H9 (cell line): ENCODE data around the gene TNNT1. TPM values are rescaled to one million over a fixed set of nuclear protein-coding genes. Genes with fewer than 3 reads are reported as not detected.

ENCODE experiments used
- DNase-seq: peaks from one replicate; pipeline ENCODE4 v3.0.0-alpha.2; 2017
- H2AFZ ChIP-seq: one replicate; pipeline ENCODE4 v1.6.1; 2013; ENCODE audit warnings: mild to moderate bottlenecking, low read length, control low read depth, moderate library complexity
- H2AK5ac ChIP-seq: 2 replicates; pipeline ENCODE4 v1.6.1; 2013; ENCODE audit warnings: low read length, control low read depth, mixed read lengths; ENCODE audit not compliant: insufficient read length
- H2BK120ac ChIP-seq: one replicate; pipeline ENCODE4 v1.6.1; 2013; ENCODE audit warnings: low read depth, mild to moderate bottlenecking, low read length, control low read depth, inconsistent platforms; ENCODE audit not compliant: poor library complexity, severe bottlenecking
- H2BK12ac ChIP-seq: 2 replicates; pipeline ENCODE4 v1.6.1; 2013; ENCODE audit warnings: low read length, control low read depth, mixed read lengths, low read depth; ENCODE audit not compliant: insufficient read length
- H2BK15ac ChIP-seq: 2 replicates; pipeline ENCODE4 v1.6.1; 2013; ENCODE audit warnings: low read depth, low read length, control low read depth
- H2BK20ac ChIP-seq: one replicate; pipeline ENCODE4 v1.6.1; 2013; ENCODE audit warnings: low read depth, mild to moderate bottlenecking, low read length, control low read depth, inconsistent platforms; ENCODE audit not compliant: poor library complexity, severe bottlenecking
- H2BK5ac ChIP-seq: 2 replicates; pipeline ENCODE4 v1.6.1; 2013; ENCODE audit warnings: low read length, control low read depth, mixed read lengths; ENCODE audit not compliant: insufficient read length
- H3K14ac ChIP-seq: 2 replicates; pipeline ENCODE4 v1.6.1; 2013; ENCODE audit warnings: low read length, control low read depth; ENCODE audit not compliant: insufficient read depth
- H3K18ac ChIP-seq: 2 replicates; pipeline ENCODE4 v1.6.1; 2013; ENCODE audit warnings: low read depth, mild to moderate bottlenecking, mixed read lengths, low read length, control low read depth; ENCODE audit not compliant: insufficient read length
- H3K23ac ChIP-seq: 2 replicates; pipeline ENCODE4 v1.6.1; 2013; ENCODE audit warnings: low read length, control low read depth, mixed read lengths, low read depth; ENCODE audit not compliant: insufficient read length
- H3K23me2 ChIP-seq: 2 replicates; pipeline ENCODE4 v1.6.1; 2013; ENCODE audit warnings: low read depth, mild to moderate bottlenecking, mixed read lengths, low read length, control low read depth; ENCODE audit not compliant: insufficient read length, poor library complexity, severe bottlenecking
- H3K27ac ChIP-seq: 2 replicates; pipeline ENCODE4 v1.5.1; 2013; ENCODE audit warnings: low read length, control low read depth, mixed read lengths, low read depth; ENCODE audit not compliant: insufficient read length
- H3K27me3 ChIP-seq: 2 replicates; pipeline ENCODE4 v1.6.1; 2013; ENCODE audit warnings: low read length, control low read depth, inconsistent platforms; ENCODE audit not compliant: insufficient read depth
- H3K4ac ChIP-seq: 2 replicates; pipeline ENCODE4 v1.6.1; 2013; ENCODE audit warnings: low read depth, mild to moderate bottlenecking, control low read depth, inconsistent platforms, low read length, moderate library complexity
- H3K4me1 ChIP-seq: 2 replicates; pipeline ENCODE4 v1.6.1; 2013; ENCODE audit warnings: low read length, control low read depth, inconsistent platforms; ENCODE audit not compliant: insufficient read depth
- H3K4me2 ChIP-seq: 2 replicates; pipeline ENCODE4 v1.6.1; 2013; ENCODE audit warnings: low read length, control low read depth, mixed read lengths; ENCODE audit not compliant: insufficient read length, insufficient read depth
- H3K56ac ChIP-seq: 2 replicates; pipeline ENCODE4 v1.6.1; 2013; ENCODE audit warnings: low read depth, mild to moderate bottlenecking, mixed read lengths, low read length, control low read depth; ENCODE audit not compliant: insufficient read length
- H3K79me1 ChIP-seq: 2 replicates; pipeline ENCODE4 v1.6.1; 2013; ENCODE audit warnings: low read depth, mild to moderate bottlenecking, moderate library complexity, low read length, control low read depth, inconsistent platforms; ENCODE audit not compliant: insufficient read depth, poor library complexity, severe bottlenecking
- H3K79me2 ChIP-seq: 2 replicates; pipeline ENCODE4 v1.6.1; 2013; ENCODE audit warnings: low read length, control low read depth, inconsistent platforms; ENCODE audit not compliant: insufficient read depth
- H3K9ac ChIP-seq: 2 replicates; pipeline ENCODE4 v1.6.1; 2013; ENCODE audit warnings: low read length, control low read depth, mixed read lengths; ENCODE audit not compliant: insufficient read length; ENCODE audit errors: extremely low read depth
- H3K9me3 ChIP-seq: one replicate; pipeline ENCODE4 v1.6.1; 2013; ENCODE audit warnings: low read depth, low read length, inconsistent platforms; ENCODE audit not compliant: control insufficient read depth
- H3T11ph ChIP-seq: one replicate; pipeline ENCODE4 v1.6.1; 2013; ENCODE audit warnings: mild to moderate bottlenecking, low read length, control low read depth, inconsistent platforms
- H4K20me1 ChIP-seq: one replicate; pipeline ENCODE4 v1.6.1; 2013; ENCODE audit not compliant: control insufficient read depth, insufficient read length, insufficient read depth
- H4K5ac ChIP-seq: 2 replicates; pipeline ENCODE4 v1.6.1; 2013; ENCODE audit warnings: low read depth, mild to moderate bottlenecking, mixed read lengths, low read length, control low read depth; ENCODE audit not compliant: insufficient read length
- H4K8ac ChIP-seq: replicated peaks from 2 replicates; pipeline ENCODE4 v1.6.1; 2013; ENCODE audit warnings: low read length, control low read depth, mixed read lengths, low read depth; ENCODE audit not compliant: insufficient read length
- H4K91ac ChIP-seq: 2 replicates; pipeline ENCODE4 v1.6.1; 2013; ENCODE audit warnings: low read depth, mild to moderate bottlenecking, moderate library complexity, mixed read lengths, low read length, control low read depth; ENCODE audit not compliant: insufficient read length
- H3K27ac Mint-ChIP-seq, 3 experiments: 2 replicates in 2 of 3; 3 replicates in 1 of 3; pipeline ENCODE4 v1.8.0; 2020 to 2021; ENCODE audit warnings: mixed read lengths in 3 of 3, mild to moderate bottlenecking in 1 of 3, moderate library complexity in 1 of 3
- H3K27me3 Mint-ChIP-seq: 2 replicates; pipeline ENCODE4 v1.8.0; 2021; ENCODE audit warnings: low read depth, mild to moderate bottlenecking, moderate library complexity, mixed read lengths
- H3K36me3 Mint-ChIP-seq, 3 experiments: 2 replicates in 2 of 3; 3 replicates in 1 of 3; pipeline ENCODE4 v1.8.0; 2020 to 2021; ENCODE audit warnings: low read depth in 3 of 3, mixed read lengths in 3 of 3; ENCODE audit not compliant: insufficient read depth in 1 of 3
- H3K4me1 Mint-ChIP-seq, 2 experiments: 2 replicates each; pipeline ENCODE4 v1.8.0; 2020; ENCODE audit warnings: mixed read lengths in 2 of 2
- H3K4me3 Mint-ChIP-seq, 2 experiments: 2 replicates in 1 of 2; 3 replicates in 1 of 2; pipeline ENCODE4 v1.8.0; 2020 to 2021; ENCODE audit warnings: mild to moderate bottlenecking in 2 of 2, mixed read lengths in 2 of 2, moderate library complexity in 1 of 2
- H3K9me3 Mint-ChIP-seq, 2 experiments: 2 replicates in 1 of 2; 3 replicates in 1 of 2; pipeline ENCODE4 v1.8.0; 2020; ENCODE audit warnings: mild to moderate bottlenecking in 2 of 2, mixed read lengths in 2 of 2, moderate library complexity in 1 of 2
- CTCF ChIP-seq: fragments of 200-600 bp; sonication (generic); conservative IDR thresholded peaks from 3 replicates; pipeline ENCODE4 v1.8.0; 2021; ENCODE audit warnings: antibody characterized with exemption, mild to moderate bottlenecking
- WGBS: extraction: QIAGEN DNeasy Blood & Tissue Kit; methylation state at CpG from one replicate; pipeline ENCODE4 v1.1.7; 2013; ENCODE audit warnings: missing lambda C conversion rate, low lambda C conversion rate, mixed read lengths; ENCODE audit not compliant: insufficient read length; ENCODE audit errors: extremely low coverage; 5-methylcytosine and 5-hydroxymethylcytosine counted together
- total RNA-seq: library from RNA; stranded (reverse); gene quantifications from 2 replicates; pipeline ENCODE4 v1.2.1, GENCODE V29; 2021

The TNNT1 gene
- total RNA-seq, 1 experiment from 2014 or later = 127 TPM

- Histone ChIP-seq H3K4me2 (peak overlapping the region; percentile 80), H2BK12ac (no peak overlapping the region), H3K27me3 (no peaks in the 10 kb centered on the region; the same call in 1 of the 2 replicates), H3K27ac (no peak overlapping the region), H3K23ac (no peak overlapping the region), H3K79me1 (no peaks in the 10 kb centered on the region), H2BK120ac (no peak overlapping the region), H3K56ac (no peak overlapping the region), H3K4me1 (no peaks in the 10 kb centered on the region; the same call in 1 of the 2 replicates), H3K9ac (no peak overlapping the region), H4K91ac (no peak overlapping the region), H2AK5ac (no peak overlapping the region), H2BK5ac (no peak overlapping the region), H2BK15ac (no peak overlapping the region), H4K20me1 (no peaks in the 10 kb centered on the region), H2BK20ac (no peak overlapping the region), H4K5ac (no peak overlapping the region), H3K4ac (no peak overlapping the region), H3K9me3 (no peaks in the 10 kb centered on the region), H3K79me2 (no peaks in the 10 kb centered on the region), H3K18ac (no peak overlapping the region), H3K14ac (no peak overlapping the region; the same call in 1 of the 2 replicates), H4K8ac (no peak overlapping the region), H3K23me2 (peaks cover 13% of the 10 kb centered on the region), H3T11ph (no peak overlapping the region), H2AFZ (no peak overlapping the region)
- Mint-ChIP-seq H3K27me3 (peaks cover 25% of the 10 kb centered on the region), H3K27ac (no peak overlapping the region), H3K9me3 (no peaks in the 10 kb centered on the region), H3K4me3 (peak overlapping the region; percentile 51 to 82), H3K36me3 (no peaks in the 10 kb centered on the region; a peak in 1 of 7 replicates), H3K4me1 (peaks cover 18 to 27% of the 10 kb centered on the region in 2 experiments)
- WGBS = no CpG with 5 or more reads among the region's 33 CpGs
- DNase-seq = peak; percentile 99
- TF ChIP-seq CTCF = peak; percentile 99
Observed at GRCh38 chr19:55160128-55160985, 11.4 kb upstream of the TNNT1 start.
